22Rv1 (cell line): ENCODE measurements around the gene TTN.

Experiments used
- ZFX ChIP-seq: fragments of 450-650 bp; IDR thresholded peaks from 2 replicates; pipeline ENCODE4 v1.6.1; 2017; ENCODE audit warnings: antibody characterized with exemption, borderline replicate concordance
- TF ChIP-seq, protein P1 (sequence below): fragments of 450-650 bp; IDR thresholded peaks from 2 replicates; pipeline ENCODE4 v1.5.1; 2017; ENCODE audit warnings: mild to moderate bottlenecking

DNA sequence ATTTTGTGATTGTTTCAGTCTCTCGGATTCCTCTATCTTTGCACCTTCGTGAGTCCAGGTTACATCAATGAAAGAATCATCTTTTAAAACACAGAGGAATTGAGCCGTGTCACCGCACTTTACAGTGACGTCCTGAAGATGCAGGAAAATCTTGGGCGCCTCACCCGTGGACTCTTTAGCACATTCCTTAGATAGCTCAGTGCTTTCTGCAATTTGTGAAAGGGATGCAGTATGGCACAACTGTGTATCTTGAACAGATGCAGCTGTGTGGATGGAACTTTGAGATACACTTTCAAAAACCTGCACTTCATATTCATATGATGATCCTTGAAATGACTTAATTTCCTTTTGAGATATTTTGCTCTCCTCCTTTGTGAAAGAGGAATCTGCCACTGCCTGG is 50.9 kb downstream of the TTN start:
- TF ChIP-seq, protein P1, sequence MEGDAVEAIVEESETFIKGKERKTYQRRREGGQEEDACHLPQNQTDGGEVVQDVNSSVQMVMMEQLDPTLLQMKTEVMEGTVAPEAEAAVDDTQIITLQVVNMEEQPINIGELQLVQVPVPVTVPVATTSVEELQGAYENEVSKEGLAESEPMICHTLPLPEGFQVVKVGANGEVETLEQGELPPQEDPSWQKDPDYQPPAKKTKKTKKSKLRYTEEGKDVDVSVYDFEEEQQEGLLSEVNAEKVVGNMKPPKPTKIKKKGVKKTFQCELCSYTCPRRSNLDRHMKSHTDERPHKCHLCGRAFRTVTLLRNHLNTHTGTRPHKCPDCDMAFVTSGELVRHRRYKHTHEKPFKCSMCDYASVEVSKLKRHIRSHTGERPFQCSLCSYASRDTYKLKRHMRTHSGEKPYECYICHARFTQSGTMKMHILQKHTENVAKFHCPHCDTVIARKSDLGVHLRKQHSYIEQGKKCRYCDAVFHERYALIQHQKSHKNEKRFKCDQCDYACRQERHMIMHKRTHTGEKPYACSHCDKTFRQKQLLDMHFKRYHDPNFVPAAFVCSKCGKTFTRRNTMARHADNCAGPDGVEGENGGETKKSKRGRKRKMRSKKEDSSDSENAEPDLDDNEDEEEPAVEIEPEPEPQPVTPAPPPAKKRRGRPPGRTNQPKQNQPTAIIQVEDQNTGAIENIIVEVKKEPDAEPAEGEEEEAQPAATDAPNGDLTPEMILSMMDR = no peak
- TF ChIP-seq ZFX = no peak
